A549 treated with Hydrocortisone at 1 μM for 4 hours (cell line): ENCODE results near the gene PADI4. TPM values are rescaled to one million over a fixed set of nuclear protein-coding genes. Genes with fewer than 3 reads are reported as not detected.

Source experiments
- total RNA-seq: library from RNA; stranded (reverse); fragments of 200-300 nt; extraction: Qiagen RNA extraction; gene quantifications from 5 replicates; pipeline ENCODE4 v1.2.3, GENCODE V29; 2022

Gene PADI4, protein sequence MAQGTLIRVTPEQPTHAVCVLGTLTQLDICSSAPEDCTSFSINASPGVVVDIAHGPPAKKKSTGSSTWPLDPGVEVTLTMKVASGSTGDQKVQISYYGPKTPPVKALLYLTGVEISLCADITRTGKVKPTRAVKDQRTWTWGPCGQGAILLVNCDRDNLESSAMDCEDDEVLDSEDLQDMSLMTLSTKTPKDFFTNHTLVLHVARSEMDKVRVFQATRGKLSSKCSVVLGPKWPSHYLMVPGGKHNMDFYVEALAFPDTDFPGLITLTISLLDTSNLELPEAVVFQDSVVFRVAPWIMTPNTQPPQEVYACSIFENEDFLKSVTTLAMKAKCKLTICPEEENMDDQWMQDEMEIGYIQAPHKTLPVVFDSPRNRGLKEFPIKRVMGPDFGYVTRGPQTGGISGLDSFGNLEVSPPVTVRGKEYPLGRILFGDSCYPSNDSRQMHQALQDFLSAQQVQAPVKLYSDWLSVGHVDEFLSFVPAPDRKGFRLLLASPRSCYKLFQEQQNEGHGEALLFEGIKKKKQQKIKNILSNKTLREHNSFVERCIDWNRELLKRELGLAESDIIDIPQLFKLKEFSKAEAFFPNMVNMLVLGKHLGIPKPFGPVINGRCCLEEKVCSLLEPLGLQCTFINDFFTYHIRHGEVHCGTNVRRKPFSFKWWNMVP
- not detected in 5 replicates for total RNA-seq

DNA sequence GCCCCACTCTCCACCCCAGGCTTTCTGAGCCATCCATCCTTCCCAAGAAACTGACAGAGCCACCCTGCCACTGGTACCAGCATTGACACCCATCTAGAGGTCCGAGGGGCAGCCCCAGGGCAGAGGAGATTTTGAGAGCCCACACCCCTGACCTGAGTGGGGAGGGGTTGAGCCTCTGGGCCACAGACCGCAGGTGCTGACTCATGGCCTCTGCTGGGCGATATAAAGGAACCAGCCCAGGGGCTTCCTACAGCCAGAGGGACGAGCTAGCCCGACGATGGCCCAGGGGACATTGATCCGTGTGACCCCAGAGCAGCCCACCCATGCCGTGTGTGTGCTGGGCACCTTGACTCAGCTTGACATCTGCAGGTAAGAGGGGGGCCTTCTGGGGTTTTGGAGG is at the start of gene PADI4:
PADI4 (plus strand) TSS at position 252 of the 400 bp plus-strand sequence; CDS start at position 278, 26 bp downstream.

GRCh38 chr1:17371896-17372295 is 63.9 kb downstream of the PADI4 start, which contains the start of gene PADI6:
TSS of gene PADI6 (plus strand) at chr1:17372196. CDS start at chr1:17372246, 50 bp downstream.

Other genes with a start within 250 kb of the PADI4 start
- gene PADI2, start 188.7 kb upstream of the PADI4 start, total RNA-seq, result 0.89 to 1.2 TPM (median 1.00 TPM) in 5 replicates
- 0.98 to 1.7 TPM (median 1.2 TPM) in 5 replicates for gene PADI1, start 103.1 kb upstream of the PADI4 start, total RNA-seq
- gene PADI3, start 59.1 kb upstream of the PADI4 start, total RNA-seq, result 0.71 to 1.2 TPM (median 0.95 TPM) in 5 replicates
- gene PADI6, start 64.0 kb downstream of the PADI4 start, total RNA-seq, result not detected in 5 replicates
- gene RCC2, start 131.5 kb downstream of the PADI4 start, total RNA-seq, result 50.8 to 59.0 TPM (median 54.1 TPM) in 5 replicates
- 6.0 to 7.2 TPM (median 6.1 TPM) in 5 replicates for gene ARHGEF10L, start 231.5 kb downstream of the PADI4 start, total RNA-seq